GM18517 (cell line): ENCODE measurements around the gene KDELR3.
"Not testable (repeated sequence)": the region's sequence is repeated elsewhere in the genome, so short reads cannot be mapped to it uniquely, and the experiment has no call there.

ENCODE experiments used
- ATAC-seq: cut with Tn5 transposase; IDR thresholded peaks from one replicate; pipeline ENCODE4 v1.9.1; 2021; ENCODE audit warnings: mild to moderate bottlenecking, moderate library complexity; ENCODE audit not compliant: unreplicated experiment

Gene KDELR3

DNA sequence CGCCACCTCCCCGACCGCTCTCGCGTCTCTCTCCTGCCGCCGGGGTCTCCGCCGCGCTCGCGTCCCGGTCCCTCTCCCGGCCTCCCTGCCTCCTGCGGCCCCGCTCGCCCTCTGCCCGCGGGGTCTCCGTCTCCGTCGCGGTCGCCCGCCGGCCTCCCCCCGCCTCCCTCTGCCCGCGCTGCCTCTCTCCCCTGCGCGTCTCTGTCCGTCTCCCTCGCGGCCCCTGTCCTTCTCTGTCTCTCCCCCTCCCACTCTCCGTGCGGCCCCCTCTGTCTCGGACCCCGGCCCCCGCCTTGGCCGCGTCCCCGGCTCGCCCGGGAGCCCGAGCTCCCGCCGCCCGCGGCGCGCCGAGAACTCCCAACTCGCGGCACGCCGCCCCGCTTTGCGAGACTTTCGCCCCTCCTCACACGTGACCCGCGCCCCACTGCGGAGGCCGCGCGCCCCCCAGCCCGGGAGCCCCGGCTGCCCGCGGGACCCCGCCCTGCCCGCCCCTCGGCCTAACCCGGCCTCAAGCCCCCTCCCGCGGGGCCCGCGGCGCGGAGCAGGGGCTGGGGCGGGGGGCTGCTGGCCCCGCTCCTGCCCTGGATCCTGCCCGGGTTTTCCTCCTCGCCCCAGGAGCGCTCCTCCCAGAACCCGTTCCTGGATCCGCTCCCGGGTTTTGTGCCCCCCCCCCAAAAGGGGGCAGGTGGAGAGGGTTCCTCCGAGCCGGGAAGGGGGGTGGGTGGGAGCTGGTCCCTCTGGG is 12.2 kb upstream of the KDELR3 start:
- ATAC-seq, result no peak

DNA sequence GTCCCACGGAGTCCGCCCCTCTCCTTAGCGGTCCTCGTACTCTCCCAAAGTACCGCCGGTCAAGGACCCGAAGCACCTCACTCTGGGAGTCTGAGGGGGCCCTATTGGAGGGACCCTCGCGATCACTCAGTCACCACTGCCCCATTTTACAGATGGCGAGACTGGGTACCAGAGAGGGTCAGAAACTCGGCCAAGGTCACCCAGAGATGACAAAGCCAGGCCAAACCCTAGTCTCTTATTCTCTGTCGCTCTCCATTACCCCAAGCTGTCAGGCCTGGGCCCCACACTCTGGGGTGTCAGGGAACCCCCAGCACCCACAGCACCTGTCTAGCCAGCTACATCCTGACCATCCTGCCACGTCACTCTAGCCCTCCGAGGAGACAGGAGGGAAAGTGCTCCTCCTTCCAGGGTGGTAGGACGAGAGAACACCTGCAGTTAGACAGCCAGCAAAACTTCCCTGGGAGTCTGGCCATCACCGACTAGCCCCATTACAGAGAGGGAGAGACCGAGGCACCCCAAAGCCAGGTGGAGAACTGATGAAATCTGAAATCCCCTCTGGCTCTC is 11.5 kb upstream of the KDELR3 start:
- no peak for ATAC-seq

DNA sequence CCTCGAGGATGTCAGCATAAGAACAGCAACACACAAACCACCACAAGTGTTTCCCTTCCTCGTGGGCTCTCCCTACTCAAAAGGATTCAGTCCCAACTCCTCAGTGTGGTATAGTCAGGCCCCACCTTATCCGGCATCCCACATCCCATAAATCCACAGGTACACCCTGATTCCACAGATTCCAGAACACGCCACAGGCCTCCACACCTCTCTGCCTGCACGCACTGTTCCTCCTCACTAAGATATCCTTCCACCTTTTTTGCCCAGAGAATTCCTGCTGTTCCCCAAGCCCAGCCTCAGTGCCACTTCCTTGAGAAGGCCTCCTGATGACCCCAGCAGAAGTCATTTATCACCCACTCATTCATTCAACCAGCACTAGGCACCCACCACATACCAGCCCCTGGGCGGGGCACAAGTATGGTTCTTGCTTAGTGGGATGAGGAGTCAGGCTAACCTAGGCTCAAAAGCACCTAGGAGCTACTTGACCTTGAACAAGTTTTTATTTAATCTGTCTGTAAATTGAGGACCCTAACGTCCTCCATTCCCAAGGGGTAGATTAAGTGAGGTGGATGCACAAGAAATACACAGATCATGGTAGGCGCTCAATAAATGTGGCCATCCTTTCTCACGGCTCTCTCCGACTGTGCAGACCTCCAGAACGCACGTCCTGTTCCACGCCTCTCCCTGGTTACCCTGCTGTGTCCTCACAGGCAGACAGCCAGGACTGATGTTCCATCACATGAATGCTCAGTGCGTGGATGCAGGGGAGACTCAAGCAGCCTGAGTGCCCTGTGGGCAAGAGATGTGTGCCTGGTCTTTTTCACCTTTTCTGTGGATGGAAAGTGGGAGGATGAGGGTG is 10.8 kb upstream of the KDELR3 start:
- no peak for ATAC-seq

DNA sequence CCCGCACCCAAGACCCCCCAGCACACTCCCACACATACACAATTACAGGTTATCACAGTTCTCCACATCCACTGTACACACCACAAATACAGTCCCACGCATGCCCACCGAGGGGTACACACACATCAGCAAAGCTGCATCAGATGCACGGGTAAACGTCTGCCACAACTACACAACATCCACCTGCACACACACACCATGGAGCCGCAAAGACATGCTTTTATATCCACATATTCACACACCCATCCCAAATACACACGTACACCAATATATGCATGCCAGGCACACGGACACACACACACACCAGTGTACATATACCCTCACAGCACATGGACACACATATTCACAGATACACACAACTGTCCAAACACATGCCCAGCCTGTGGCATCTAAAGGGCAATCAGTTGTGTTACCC is 7.5 kb upstream of the KDELR3 start:
- ATAC-seq, result no peak

DNA sequence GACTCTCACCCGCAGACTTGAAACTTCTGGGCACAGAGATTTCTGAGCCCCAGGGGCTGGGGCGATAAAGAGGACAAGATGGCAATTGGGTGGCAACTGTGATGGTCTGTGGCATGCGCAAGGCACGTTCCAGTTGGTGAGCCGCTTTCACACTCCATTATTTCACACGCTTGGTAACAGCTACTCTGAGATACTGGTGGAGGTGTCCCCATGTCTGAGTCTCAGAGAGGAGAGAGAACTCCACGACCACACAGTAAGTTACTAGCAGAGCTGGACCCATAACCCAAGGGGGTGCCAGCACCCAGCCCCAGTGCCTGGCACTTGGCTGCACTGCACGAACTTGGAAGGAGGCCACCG is 6.9 kb upstream of the KDELR3 start:
- no peak for ATAC-seq

DNA sequence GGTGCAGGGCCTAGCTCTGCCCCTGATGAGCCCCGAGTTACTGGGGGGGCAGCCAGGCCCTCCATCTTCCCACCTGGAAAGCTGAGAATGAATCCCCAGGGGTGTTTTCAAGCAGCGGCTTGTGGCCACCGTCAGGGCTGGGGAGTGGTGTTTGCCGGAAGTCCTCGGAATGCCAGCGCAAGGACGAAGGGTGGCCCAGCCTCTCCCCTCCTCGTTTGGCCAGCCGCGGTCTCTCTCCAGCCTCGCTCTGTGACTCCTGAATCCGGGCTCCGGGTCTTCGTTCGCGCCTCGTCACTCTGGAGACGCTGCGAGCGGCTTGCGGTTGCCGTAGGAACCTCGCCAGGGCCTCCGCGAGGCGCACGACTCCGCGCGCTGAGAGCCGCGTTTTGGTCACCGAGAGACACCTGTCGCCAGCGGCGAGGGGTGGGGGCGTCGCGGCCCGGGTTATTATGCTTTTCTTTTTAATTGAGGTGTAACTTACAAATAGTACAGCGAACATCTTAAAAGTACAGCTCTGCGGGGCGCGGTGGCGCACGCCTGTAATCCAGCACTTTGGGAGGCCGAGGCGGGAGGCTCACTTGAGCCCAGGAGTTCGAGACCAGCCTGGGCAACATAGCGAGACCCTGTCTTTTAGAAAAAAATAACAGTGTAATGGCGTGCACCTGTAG is 6.3 kb upstream of the KDELR3 start:
- no peak for ATAC-seq

DNA sequence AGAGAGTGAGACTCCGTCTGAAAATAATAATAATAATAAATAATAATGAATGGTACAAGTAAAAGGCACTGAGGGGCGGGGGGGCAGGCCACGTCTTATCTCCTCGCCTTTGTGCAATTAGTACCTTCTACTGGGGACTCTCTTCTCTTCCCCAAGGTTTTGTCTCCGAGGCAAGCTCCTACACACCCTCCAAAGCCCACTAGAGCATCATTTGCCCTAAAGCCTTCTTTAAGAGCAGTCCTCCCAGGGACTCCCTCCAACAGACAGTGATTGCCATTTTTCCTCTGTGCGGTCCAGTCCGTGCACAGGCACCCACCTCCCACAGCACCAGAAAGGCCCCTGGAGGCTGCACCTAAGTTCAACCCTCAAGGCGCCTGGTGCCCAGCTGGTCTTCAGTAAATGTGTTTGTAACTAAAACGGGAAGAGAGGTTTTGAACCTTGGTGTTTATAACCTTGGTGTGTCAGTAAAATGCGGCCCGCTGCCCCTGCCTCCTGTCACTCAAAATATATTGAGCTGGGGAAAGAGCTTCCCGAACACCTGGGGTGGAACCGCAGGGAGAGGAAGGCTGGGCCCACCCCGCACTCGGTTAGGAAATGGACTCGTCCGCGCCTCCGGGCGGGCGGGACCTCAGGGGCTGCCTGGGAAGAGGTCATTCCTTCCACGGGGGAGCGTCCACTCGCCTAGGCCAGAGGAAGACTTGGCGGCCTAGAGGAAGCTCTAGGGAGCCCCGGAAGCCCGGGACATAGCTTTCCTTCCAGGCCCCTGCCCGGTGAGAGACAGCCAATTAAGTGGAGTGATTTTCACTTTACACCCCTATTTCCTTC is 4.7 kb upstream of the KDELR3 start:
- no peak for ATAC-seq

DNA sequence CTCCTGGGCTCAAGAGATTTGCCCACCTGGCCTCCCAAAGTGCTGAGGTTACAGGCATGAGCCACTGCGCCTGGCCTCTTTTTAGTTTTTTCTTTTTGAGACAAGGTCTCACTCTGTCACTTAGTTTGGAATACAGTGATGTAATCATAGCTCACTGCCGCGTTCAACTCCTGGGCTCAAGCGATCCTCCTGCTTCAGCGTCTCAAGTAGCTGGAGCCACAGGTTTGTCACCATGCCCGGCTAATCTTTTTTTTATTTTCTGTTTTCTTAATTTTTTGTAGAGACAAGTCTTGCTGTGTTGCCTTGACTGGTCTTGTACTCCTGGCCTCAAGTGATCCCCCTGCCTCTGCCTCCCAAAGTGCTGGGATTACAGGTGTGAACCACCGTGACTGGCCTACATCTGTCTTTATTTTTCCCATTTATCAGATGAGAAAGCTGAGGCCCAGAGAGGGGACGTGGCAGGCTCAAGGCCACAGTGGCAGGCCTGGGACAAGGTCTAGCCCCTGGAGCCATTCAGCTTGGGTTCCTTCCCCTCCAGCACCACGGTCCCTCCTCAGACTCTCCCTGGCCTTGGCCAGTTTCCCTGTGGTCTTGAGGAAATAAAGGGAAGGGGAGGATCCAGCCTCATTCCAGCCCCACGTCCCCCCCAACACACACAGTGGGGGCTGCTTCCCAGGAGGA is 2.8 kb upstream of the KDELR3 start:
- ATAC-seq, result no peak

DNA sequence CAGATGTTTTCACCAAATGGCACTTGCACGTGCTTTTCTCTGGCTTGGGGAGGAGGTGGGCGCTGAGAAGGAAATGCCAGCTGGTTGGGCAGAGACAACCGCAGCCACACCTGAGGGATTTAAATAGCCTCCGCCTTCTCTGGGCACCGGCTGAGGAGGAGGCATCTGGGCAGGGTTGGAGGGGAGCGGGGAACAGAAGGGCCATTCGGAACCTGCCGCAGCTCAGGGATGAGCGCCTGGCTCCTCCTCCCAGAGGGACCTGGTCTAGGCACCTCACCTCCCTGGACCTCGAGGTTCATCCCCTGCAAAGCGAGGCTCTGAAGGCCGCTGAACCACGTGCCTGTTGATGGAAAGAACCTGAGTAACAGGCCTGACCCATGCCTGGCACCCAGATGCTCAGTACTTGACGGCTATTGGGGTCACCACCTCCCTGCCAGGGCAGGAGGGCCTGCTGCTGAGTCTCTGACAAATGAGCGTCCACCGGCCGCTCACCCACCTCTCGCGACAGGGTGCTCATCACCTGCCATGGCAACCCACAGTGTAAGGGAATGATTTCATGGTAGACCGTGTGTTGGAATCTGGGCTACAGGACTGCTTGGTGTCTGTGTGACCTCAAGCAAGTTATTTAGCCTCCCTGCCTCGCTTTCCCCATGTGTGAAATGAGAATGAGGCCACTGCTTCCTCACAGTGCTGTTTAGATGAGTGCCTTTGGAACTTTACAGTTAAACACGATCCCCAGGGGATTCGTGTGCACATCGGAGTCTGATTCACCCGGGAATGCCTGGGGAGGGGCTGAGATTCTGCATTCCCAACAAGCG is 2.0 kb upstream of the KDELR3 start:
- ATAC-seq, result no peak

DNA sequence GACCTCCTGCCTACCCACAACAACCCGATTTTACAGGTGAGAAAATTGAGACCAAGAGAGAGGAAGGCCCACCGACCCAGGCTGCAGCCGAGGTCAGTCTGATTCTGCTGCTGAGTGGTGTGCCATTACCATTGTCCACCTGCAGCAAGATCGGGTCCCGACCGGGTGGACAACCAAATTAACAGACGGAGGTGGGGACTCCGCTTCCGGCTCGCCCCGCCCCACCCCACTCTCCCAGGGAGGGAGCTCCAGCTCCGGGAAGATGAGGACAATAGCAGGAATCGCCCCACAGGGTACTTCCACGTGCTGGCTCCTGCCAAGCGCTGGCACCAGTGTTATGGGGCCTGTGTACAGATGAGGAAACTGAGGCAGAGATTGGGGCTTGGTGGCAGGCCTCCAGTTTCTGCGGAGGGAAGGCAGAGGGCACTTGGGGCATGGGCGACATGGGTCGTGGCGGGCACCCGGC is 425 bp upstream of the KDELR3 start:
- ATAC-seq, result no peak

DNA sequence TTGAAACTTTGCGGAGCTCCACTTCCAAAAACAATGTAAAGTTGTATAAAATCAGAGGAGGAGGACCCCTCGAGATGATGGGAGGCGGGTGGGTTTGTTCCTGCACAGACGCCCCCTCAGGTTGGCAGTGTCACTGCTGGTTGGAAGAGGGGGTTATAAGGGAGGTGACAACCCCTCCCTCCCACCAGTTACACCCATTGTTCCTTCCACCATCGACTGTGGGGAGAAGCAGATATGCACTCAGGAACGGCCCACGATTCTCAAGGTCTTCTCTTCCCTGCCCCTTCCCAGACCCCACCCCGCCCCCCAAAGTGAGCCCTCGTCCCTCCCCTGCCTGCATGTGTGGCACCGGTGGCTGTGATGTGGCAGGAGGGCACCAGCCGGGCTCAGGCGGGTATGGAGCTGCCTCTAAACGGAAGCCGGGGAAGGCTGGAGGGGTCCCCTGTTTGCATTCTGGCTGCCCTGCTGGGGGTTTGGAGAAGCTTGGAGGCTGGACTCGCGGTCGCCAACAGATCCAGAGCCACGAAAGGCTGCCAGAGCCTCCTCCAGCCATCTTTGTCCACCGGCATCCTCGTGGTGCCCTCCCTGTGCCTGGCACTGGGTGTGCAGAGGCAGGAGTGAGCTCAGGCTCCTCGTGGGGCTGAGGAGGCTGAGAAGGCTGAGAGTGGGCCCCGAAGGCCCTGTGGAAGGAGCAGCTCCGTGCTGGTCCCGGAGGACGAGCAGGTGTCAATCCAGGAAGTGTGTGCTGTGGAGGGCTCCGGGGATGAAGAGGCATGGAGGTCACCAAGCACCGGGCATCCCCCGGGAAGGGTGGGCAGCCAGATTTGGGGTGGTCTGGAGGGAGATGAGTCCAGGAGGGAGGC is 778 bp downstream of the KDELR3 start:
- no peak for ATAC-seq

DNA sequence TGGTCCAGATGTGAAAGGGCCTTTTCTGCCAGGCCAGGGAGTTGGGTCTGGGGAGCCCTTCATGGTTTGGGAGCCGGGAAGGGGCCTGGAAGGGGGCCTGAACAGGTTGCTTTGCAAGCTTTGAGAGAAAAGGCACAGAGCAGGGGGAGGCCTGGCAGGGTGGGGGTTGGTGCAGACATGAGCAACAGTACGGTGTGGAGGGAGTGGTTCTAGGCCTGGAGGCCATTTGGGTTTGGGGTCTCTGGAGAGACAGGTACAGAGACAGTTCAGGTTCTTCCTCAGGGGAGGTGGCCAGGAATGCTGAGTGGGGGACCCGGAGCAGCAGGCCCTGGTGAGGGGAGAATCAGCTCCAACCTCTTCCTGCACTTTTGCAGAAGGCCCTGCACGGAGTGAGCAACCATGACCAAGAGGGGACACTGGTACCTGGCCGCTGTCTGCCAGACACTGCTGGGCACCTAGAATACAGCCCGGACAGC is 1.4 kb downstream of the KDELR3 start:
- ATAC-seq, result no peak

DNA sequence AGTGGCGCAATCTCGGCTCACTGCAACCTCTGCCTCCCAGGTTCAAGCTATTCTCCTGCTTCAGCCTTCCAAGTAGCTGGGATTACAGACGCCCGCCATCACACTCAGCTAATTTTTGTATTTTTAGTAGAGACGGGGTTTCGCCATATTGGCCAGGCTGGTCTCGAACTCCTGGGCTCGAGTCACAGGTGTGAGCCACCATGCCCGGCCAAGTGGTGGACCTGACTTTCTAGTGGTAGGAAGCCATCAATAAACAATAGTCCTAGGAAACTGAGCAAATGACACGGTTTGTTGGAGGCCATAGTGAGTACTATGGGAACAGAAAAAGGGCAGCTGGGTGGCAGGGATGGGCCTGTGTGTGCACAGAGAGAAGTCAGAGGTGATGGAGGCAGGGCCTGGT is 2.3 kb downstream of the KDELR3 start:
- ATAC-seq, result not testable (repeated sequence)

DNA sequence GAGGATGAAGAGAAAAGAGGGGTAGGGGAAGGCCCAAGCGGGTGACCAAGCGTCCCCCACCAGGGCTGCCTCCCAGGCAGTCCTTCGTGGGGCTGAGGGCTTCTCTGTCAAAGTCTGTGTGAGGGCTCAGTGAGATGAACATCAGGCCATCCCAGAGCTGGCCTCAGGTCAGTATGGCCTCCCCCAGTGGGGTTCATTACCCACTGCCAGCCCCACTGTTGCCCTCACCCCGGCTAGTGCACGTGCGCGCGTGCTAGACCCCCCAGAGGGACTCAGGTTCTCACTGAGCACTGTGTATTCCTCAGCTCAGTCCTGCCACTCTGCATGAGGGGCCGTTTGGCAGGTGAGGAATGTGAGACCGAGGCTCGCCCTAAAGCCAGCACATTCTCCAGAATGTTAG is 3.3 kb downstream of the KDELR3 start:
- no peak for ATAC-seq

DNA sequence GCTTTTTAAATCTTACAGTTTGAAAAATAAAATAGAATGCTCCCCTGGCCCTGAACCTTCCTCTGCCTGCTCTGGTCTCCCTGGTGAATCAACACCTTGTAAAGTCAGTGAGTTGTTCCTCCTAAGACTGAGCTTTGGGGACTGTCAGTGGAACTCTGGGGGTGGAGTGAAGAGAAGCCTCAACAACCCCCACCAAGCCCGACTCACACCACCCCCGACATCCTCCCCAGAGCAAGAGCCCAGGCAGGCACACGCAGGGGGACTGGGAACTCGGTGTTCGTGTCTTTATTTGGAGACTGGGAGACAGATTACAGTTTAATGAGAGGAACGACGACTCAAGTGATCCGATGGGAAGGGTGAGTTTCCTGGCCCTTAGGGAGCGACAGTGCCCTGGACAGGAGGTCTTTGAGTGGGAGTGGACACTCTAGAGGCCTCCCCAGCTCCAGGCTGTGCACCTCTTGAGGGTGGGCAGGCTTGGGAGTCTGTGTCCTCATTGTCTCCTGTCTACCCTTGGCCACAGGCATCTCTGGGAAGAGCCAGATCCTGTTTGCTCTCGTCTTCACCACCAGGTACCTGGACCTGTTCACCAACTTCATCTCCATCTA is 6.2 kb downstream of the KDELR3 start:
- no peak for ATAC-seq

DNA sequence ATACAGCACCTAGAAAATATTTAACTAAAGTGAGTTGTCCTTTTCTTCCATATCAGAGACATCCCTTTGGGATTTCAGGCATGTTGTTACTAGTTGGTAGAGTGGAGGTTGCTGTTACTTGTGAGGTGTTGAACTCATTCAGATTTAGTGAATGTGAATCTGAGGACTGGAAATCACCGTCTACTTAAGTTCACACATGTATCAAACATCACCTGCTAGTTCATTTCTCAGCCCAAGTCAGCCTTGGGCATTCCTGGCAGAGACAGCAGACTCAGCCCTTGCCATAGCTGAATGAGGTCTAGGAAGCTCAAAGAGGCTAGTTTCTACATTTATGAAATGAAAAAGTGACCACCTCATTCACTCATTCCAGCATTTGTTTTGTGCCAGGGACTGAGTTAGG is 9.7 kb downstream of the KDELR3 start:
- ATAC-seq, result no peak

DNA sequence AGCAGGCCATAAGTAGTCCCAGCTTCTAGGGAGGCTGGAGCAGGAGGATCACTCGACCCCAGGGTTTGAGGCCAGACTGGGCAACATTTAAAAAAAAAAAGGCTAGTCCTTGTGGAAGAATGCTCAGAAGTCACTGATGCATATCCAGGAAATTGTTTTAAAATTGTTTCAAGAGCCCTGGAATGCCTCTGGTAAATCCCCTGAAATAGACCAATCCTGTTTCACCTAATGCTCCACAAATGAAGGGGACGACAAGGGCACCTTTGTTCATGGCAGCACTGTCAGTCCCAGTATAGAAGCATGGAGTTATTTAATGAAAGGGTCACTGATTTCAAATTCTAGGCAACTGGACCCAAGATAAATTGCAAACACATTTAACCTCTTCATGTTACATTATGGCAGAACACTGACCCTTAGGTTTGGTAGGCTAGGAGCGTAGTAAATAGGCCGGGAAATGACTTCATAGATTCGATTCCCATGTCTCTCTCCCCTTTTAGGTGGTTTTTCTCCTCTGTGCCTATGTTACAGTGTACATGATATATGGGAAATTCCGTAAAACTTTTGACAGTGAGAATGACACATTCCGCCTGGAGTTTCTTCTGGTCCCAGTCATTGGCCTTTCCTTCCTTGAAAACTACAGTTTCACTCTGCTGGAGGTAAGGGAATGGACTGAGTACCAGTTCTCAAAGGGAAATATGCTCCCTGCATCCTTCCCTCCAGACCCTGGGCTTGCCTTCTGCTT is 11.4 kb downstream of the KDELR3 start:
- no peak for ATAC-seq
